ENCODE results near the gene KLHL40. TPM values are rescaled to one million over a fixed set of nuclear protein-coding genes. Genes with fewer than 3 reads are reported as not detected.

Gene KLHL40
- total and polyA plus RNA-seq, 2 donors (not counting 1 experiment from before 2014, with no cell fraction given): not detected

DNA sequence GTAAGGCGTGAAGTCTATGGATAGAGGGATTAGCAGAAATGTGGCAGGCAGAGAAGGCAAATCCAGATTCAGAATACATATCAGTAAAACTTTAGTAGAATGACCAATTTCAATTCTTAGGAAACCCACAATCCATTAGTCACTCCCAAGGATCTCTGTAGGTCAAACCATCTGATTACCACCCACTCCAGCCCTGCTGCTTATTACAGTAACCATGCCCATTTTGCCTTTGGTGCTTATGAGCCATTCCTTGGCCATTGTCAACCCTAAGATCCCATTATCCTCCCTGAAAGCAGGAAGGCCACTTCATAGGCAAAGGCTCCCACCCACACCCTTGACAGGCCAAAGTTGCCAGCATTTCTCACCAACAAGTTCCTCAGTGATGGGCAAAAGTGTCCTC, 5.1 kb upstream of the KLHL40 start:
- H3K4me1 Mint-ChIP-seq: no peaks in the 10 kb centered on the region
- no CpG with 5 or more reads among the region's 1 CpG for WGBS (ENCODE audit: insufficient coverage)
- peaks cover 43% of the 10 kb centered on the region for H3K27me3 Mint-ChIP-seq
- H3K27ac Mint-ChIP-seq: no peak overlapping the region
- H3K27me3 ChIP-seq (replicated peaks in 1 of 4; ENCODE audit: control extremely low read depth in 1 of 4, control insufficient read depth in 3 of 4, insufficient read depth in 4 of 4, low read length in 3 of 4): peaks cover 0 to 12% (median 0%) of the 10 kb centered on the region in 4 experiments
- H3K79me2 ChIP-seq (ENCODE audit: control insufficient read depth, insufficient read depth, low read length): no peaks in the 10 kb centered on the region
- intact Hi-C loops (cut with micrococcal nuclease): no loop called here
- H3K4me1 ChIP-seq (ENCODE audit: control insufficient read depth in 2 of 2, insufficient read depth in 2 of 2, low read length in 2 of 2): no peaks in the 10 kb centered on the region
- no peaks in the 10 kb centered on the region for H4K20me1 ChIP-seq (ENCODE audit: control insufficient read depth, insufficient read depth, low read length, poor library complexity, severe bottlenecking)
- no peak overlapping the region for H3K4me2 ChIP-seq (replicated peaks; ENCODE audit: low read depth, low read length, poor library complexity, severe bottlenecking)
- no peak for TF ChIP-seq EZH2 (IDR thresholded peaks at IDR 0.05; ENCODE audit: borderline replicate concordance, insufficient read depth, low read depth, low read length, poor library complexity, severe bottlenecking)
- TF ChIP-seq, protein P1, sequence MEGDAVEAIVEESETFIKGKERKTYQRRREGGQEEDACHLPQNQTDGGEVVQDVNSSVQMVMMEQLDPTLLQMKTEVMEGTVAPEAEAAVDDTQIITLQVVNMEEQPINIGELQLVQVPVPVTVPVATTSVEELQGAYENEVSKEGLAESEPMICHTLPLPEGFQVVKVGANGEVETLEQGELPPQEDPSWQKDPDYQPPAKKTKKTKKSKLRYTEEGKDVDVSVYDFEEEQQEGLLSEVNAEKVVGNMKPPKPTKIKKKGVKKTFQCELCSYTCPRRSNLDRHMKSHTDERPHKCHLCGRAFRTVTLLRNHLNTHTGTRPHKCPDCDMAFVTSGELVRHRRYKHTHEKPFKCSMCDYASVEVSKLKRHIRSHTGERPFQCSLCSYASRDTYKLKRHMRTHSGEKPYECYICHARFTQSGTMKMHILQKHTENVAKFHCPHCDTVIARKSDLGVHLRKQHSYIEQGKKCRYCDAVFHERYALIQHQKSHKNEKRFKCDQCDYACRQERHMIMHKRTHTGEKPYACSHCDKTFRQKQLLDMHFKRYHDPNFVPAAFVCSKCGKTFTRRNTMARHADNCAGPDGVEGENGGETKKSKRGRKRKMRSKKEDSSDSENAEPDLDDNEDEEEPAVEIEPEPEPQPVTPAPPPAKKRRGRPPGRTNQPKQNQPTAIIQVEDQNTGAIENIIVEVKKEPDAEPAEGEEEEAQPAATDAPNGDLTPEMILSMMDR (IDR thresholded peaks at IDR 0.05): no peak
- H3K9me3 ChIP-seq (ENCODE audit: control extremely low read depth in 1 of 3, control insufficient read depth in 2 of 3, insufficient read depth in 1 of 3, low read length in 2 of 3): peaks cover 3 to 16% (median 4%) of the 10 kb centered on the region in 3 donors
- no peak overlapping the region for H3K4me3 Mint-ChIP-seq
- no peak overlapping the region for H3K27ac ChIP-seq (ENCODE audit: low read length in 2 of 2)
- ATAC-seq (ENCODE audit: low read depth) (no peak), DNase-seq (no peak)
- POLR2A ChIA-PET: no interaction called here
- no peak overlapping the region for H3K4me3 ChIP-seq (ENCODE audit: control extremely low read depth in 1 of 5, extremely low read depth in 1 of 5, insufficient read depth in 1 of 5, low read depth in 2 of 5, low read length in 4 of 5)
- H3K9ac ChIP-seq (ENCODE audit: low read length): no peak overlapping the region
- H2AFZ ChIP-seq (ENCODE audit: insufficient read depth, low read depth, low read length, poor library complexity, severe bottlenecking): no peak overlapping the region
- no peaks in the 10 kb centered on the region for H3K36me3 ChIP-seq (replicated peaks in 1 of 2; ENCODE audit: control extremely low read depth in 1 of 2, control insufficient read depth in 1 of 2, extremely low read depth in 1 of 2, insufficient read depth in 2 of 2, low read length in 1 of 2)
- CTCF ChIA-PET: no interaction called here
- peaks cover 6% of the 10 kb centered on the region for H3K9me3 Mint-ChIP-seq (ENCODE audit: insufficient read depth)

DNA sequence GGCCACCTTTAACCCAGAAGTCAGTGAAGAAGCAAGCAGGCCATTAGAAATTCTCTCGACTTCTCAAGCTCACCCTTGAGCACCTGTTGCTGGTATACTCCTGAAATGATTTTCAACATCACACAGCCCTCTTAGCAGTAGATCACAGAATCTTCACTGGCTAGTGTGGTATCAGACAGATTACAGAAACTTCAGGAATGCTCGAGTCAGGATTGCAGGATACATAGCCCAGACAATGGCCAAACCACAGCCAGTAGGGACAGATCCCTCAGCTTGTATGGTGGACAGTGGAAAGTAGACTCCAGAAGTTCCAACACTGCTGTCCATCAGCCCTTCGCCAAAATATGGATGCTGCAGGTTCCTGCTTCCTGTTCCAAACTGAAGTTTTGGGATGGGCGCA, 4.5 kb upstream of the KLHL40 start:
- no peaks in the 10 kb centered on the region for H4K20me1 ChIP-seq (ENCODE audit: control insufficient read depth, insufficient read depth, low read length, poor library complexity, severe bottlenecking)
- WGBS (ENCODE audit: insufficient coverage): 80% methylated on average over 4 of the region's 4 CpGs
- Mint-ChIP-seq H3K27me3 (peaks cover 46% of the 10 kb centered on the region), H3K4me3 (no peak overlapping the region), H3K4me1 (peaks cover under 1% of the 10 kb centered on the region), H3K27ac (no peak overlapping the region), H3K9me3 (ENCODE audit: insufficient read depth) (peaks cover 6% of the 10 kb centered on the region)
- DNase-seq (no peak), ATAC-seq (ENCODE audit: low read depth) (no peak)
- TF ChIP-seq, protein P1 (IDR thresholded peaks at IDR 0.05): no peak
- no peak for TF ChIP-seq EZH2 (IDR thresholded peaks at IDR 0.05; ENCODE audit: borderline replicate concordance, insufficient read depth, low read depth, low read length, poor library complexity, severe bottlenecking)
- H3K79me2 ChIP-seq (ENCODE audit: control insufficient read depth, insufficient read depth, low read length): no peaks in the 10 kb centered on the region
- ChIA-PET POLR2A (no interaction called here), CTCF (no interaction called here)
- H3K4me3 ChIP-seq (ENCODE audit: control extremely low read depth in 1 of 5, extremely low read depth in 1 of 5, insufficient read depth in 1 of 5, low read depth in 2 of 5, low read length in 4 of 5): no peak overlapping the region
- peaks cover 3 to 16% (median 3%) of the 10 kb centered on the region in 3 donors for H3K9me3 ChIP-seq (ENCODE audit: control extremely low read depth in 1 of 3, control insufficient read depth in 2 of 3, insufficient read depth in 1 of 3, low read length in 2 of 3)
- H3K9ac ChIP-seq (ENCODE audit: low read length): no peak overlapping the region
- H3K27ac ChIP-seq (ENCODE audit: low read length in 2 of 2): no peak overlapping the region
- intact Hi-C loops (cut with micrococcal nuclease): no loop called here
- H2AFZ ChIP-seq (ENCODE audit: insufficient read depth, low read depth, low read length, poor library complexity, severe bottlenecking): no peak overlapping the region
- peaks cover 0 to 16% (median 0%) of the 10 kb centered on the region in 4 experiments for H3K27me3 ChIP-seq (replicated peaks in 1 of 4; ENCODE audit: control extremely low read depth in 1 of 4, control insufficient read depth in 3 of 4, insufficient read depth in 4 of 4, low read length in 3 of 4)
- H3K4me1 ChIP-seq (ENCODE audit: control insufficient read depth in 2 of 2, insufficient read depth in 2 of 2, low read length in 2 of 2): no peaks in the 10 kb centered on the region
- H3K4me2 ChIP-seq (replicated peaks; ENCODE audit: low read depth, low read length, poor library complexity, severe bottlenecking): no peak overlapping the region
- no peaks in the 10 kb centered on the region for H3K36me3 ChIP-seq (replicated peaks in 1 of 2; ENCODE audit: control extremely low read depth in 1 of 2, control insufficient read depth in 1 of 2, extremely low read depth in 1 of 2, insufficient read depth in 2 of 2, low read length in 1 of 2)

All from B cell (primary cell).